BJ (cell line): ENCODE measurements around the gene KATNAL1. TPM values are rescaled to one million over a fixed set of nuclear protein-coding genes. Genes with fewer than 3 reads are reported as not detected.

Experiments used
- CTCF ChIA-PET: fragments of 350-600 bp; formaldehyde crosslinking; extraction: SDS; loops from one replicate; lab custom pipeline; 2021; ENCODE audit warnings: antibody characterized with exemption, inconsistent platforms; lab: Yijun Ruan, JAX
- POLR2A ChIA-PET: fragments of 300-600 bp; sonication (Branson Sonifier 250); formaldehyde crosslinking; extraction: SDS; loops from one replicate; lab custom pipeline; 2021; ENCODE audit warnings: antibody characterized with exemption; lab: Charles Lee
- DNase-seq: peaks from one replicate; pipeline ENCODE4 v3.0.0-alpha.2; 2011; ENCODE audit warnings: low read depth
- H3K27me3 ChIP-seq: 2 replicates; pipeline ENCODE4 v1.6.0; 2011; ENCODE audit warnings: low read length; ENCODE audit not compliant: control insufficient read depth, insufficient read depth
- H3K36me3 ChIP-seq: 2 replicates; pipeline ENCODE4 v1.5.1; 2011; ENCODE audit warnings: low read length; ENCODE audit not compliant: control insufficient read depth, insufficient read depth
- H3K4me3 ChIP-seq: 2 replicates; pipeline ENCODE4 v1.5.1; 2011; ENCODE audit warnings: low read depth, mild to moderate bottlenecking, control low read depth, low read length
- CTCF ChIP-seq: IDR thresholded peaks from 2 replicates; pipeline ENCODE4 v1.5.1; 2011; ENCODE audit warnings: low read depth, mild to moderate bottlenecking, control low read depth, inconsistent platforms, low read length, moderate library complexity; ENCODE audit not compliant: insufficient read depth
- polyA plus RNA-seq: library from polyadenylated mRNA; depleted of rRNA; stranded (reverse); fragments of >200 nt; gene quantifications from 2 replicates; pipeline ENCODE4 v1.2.3, GENCODE V29; 2011

The KATNAL1 gene
- polyA plus RNA-seq, 1 experiment = 9.1 TPM

- Histone ChIP-seq H3K36me3 (no peaks in the 10 kb centered on the region), H3K4me3 (no peak overlapping the region), H3K27me3 (no peaks in the 10 kb centered on the region)
- CTCF ChIA-PET = no interaction called here
- POLR2A ChIA-PET = interaction anchor here (0.6 kb wide), 1 partner anchor 133 kb away, joined by 4 read pairs; no protein-coding TSS in a partner anchor
- no peak for TF ChIP-seq CTCF
- no peak for DNase-seq
These were observed 25.2 kb upstream of the KATNAL1 start for GRCh38 chr13:30332456-30333143.

- ChIA-PET CTCF (no interaction called here), POLR2A (no interaction called here)
- Histone ChIP-seq H3K27me3 (no peaks in the 10 kb centered on the region), H3K4me3 (no peak overlapping the region), H3K36me3 (no peaks in the 10 kb centered on the region)
- no peak for DNase-seq
- TF ChIP-seq CTCF = no peak
These were observed 24.0 kb upstream of the KATNAL1 start for GRCh38 chr13:30331331-30331771.

- DNase-seq = no peak
- no peak for TF ChIP-seq CTCF
- CTCF ChIA-PET = no interaction called here
- POLR2A ChIA-PET = no interaction called here
- no peaks in the 10 kb centered on the region for H3K27me3 ChIP-seq
- no peak overlapping the region for H3K4me3 ChIP-seq
- H3K36me3 ChIP-seq = no peaks in the 10 kb centered on the region
These were observed 21.7 kb upstream of the KATNAL1 start for GRCh38 chr13:30329009-30329585.

GRCh38 chr13:30325668-30326067 lies 18.3 kb upstream of the KATNAL1 start:
- Histone ChIP-seq H3K4me3 (no peak overlapping the region), H3K27me3 (no peaks in the 10 kb centered on the region), H3K36me3 (no peaks in the 10 kb centered on the region)
- ChIA-PET POLR2A (interaction anchor here (0.7 kb wide), 1 partner anchor 26 kb away, joined by 4 read pairs; no protein-coding TSS in a partner anchor), CTCF (interaction anchor here (1.1 kb wide), 1 partner anchor 10 kb away, joined by 4 read pairs; no protein-coding TSS in a partner anchor)
- no peak for TF ChIP-seq CTCF
- no peak for DNase-seq

GRCh38 chr13:30323524-30323923 lies 16.2 kb upstream of the KATNAL1 start:
- TF ChIP-seq CTCF = no peak
- no peak for DNase-seq
- CTCF ChIA-PET = no interaction called here
- Histone ChIP-seq H3K36me3 (no peaks in the 10 kb centered on the region), H3K27me3 (no peaks in the 10 kb centered on the region), H3K4me3 (no peak overlapping the region)
- POLR2A ChIA-PET = no interaction called here
